Heart right ventricle (tissue), 16 donors: ENCODE data around the gene ACP7. TPM values are rescaled to one million over a fixed set of nuclear protein-coding genes. Genes with fewer than 3 reads are reported as not detected.

Source experiments
- ATAC-seq, 8 donors: fragments of 200-7000 bp; cut with Tn5 transposase; one replicate each; pipeline ENCODE4 v1.9.1; 2020; ENCODE audit warnings: mild to moderate bottlenecking in 8 of 8, moderate library complexity in 8 of 8, moderate number of reproducible peaks in 1 of 8
- DNase-seq, 2 donors: peaks; one replicate each; pipeline ENCODE4 v3.0.0-alpha.2; 2020
- H3K27ac ChIP-seq, 10 donors: fragments of 200-600 bp; sonication (generic) in 2 of 10; one replicate each; pipeline versions ENCODE4 v1.5.0 to v1.8.0; 2020 to 2022; ENCODE audit warnings: mild to moderate bottlenecking in 3 of 10
- H3K27me3 ChIP-seq, 7 donors: fragments of 200-600 bp; one replicate each; pipeline ENCODE4 v1.8.0; 2021 to 2022; ENCODE audit warnings: mild to moderate bottlenecking in 2 of 7
- H3K36me3 ChIP-seq, 9 donors: fragments of 200-600 bp; sonication (generic) in 1 of 9; one replicate each; pipeline versions ENCODE4 v1.5.0 to v1.8.0; 2020 to 2022; ENCODE audit warnings: mild to moderate bottlenecking in 2 of 9
- H3K4me1 ChIP-seq, 9 donors: fragments of 200-600 bp; sonication (generic) in 1 of 9; one replicate each; pipeline versions ENCODE4 v1.5.0 to v1.8.0; 2020 to 2022; ENCODE audit warnings: mild to moderate bottlenecking in 4 of 9
- H3K4me3 ChIP-seq, 10 donors: fragments of 200-600 bp; sonication (generic) in 2 of 10; one replicate each; pipeline versions ENCODE4 v1.5.0 to v1.8.0; 2020 to 2022; ENCODE audit warnings: mild to moderate bottlenecking in 7 of 10, moderate library complexity in 2 of 10
- H3K9me3 ChIP-seq, 11 donors: fragments of 200-600 bp in 10 of 11; sonication (generic) in 2 of 11; one replicate each; pipeline versions ENCODE4 v1.5.0 to v1.8.0; 2013 to 2022; ENCODE audit warnings: mild to moderate bottlenecking in 2 of 11, control low read depth in 1 of 11, moderate library complexity in 1 of 11
- CTCF ChIP-seq, 9 donors: fragments of 200-600 bp; sonication (generic) in 2 of 9; IDR thresholded peaks; one replicate each; pipeline versions ENCODE4 v1.5.0 to v1.8.0; 2021 to 2022; ENCODE audit warnings: antibody characterized with exemption in 9 of 9, mild to moderate bottlenecking in 5 of 9, moderate library complexity in 1 of 9
- WGBS, 2 donors: extraction: QIAGEN DNeasy Blood & Tissue Kit; methylation state at CpG; one replicate each; pipeline ENCODE4 v1.1.7; 2013; ENCODE audit warnings: inconsistent platforms in 1 of 2; 5-methylcytosine and 5-hydroxymethylcytosine counted together
- intact Hi-C, 10 donors: fragments of 100-400 bp; cut with DNase I; formaldehyde crosslinking; loops; one replicate each; pipeline versions ENCODE4 v1.11.1 to v1.14.2; 2022
- polyA plus RNA-seq, 2 donors: library from polyadenylated mRNA; stranded (reverse); fragments of 200-250 nt; gene quantifications; one replicate each; pipeline ENCODE4 v1.2.3, GENCODE V29; 2013
- total RNA-seq, 10 donors: library from RNA; stranded (reverse); fragmentation: NEBNext Ultra II Directional in 3 of 10; extraction: Animal tissue kit (Norgen Biotek cat#: 25700) in 3 of 10; gene quantifications; one replicate each; pipeline versions ENCODE4 v1.2.1 to v1.2.4, GENCODE V29; 2021 to 2023
- donor health status: Arrhythmogenic right ventricular cardiomyopathy.
- donor health status: ischemic (EF 13 %, LVEDD 7.1; RV severe dilation, severe dysfunction).
- donor health status: healthy with polysubstance abuse.
- donor health status: DM: no; HTN: yes; CAD: no.
- donor health status: DM: no; HTN: no; CAD: no.
- donor health status: ischemic (EF 25% LVEDD 6.9; RV normal size, moderate dysfunction).
- donor health status: ischemic (EF 25% LVEDD 5.7; RV mildly dilated, moderate dysfunction).
- donor health status: healthy.
- donor health status: DM: yes; HTN: yes; CAD: no.
- donor health status: Ischemic cardiomyopathy.
- donor health status: ischemic (EF 35%, LVEDD 5.7; RV mildly dilated, moderate dysfunction).
- donor health status: nonischemic (EF 11% LVEDD 7.7; RV severe dilation, severe dysfunction).
- donor health status: DM: yes; HTN: yes; CAD: no.
- donor health status: PGD.
- donor health status: ischemic (EF 29% LVEDD 5.4; RV normal size, mild dysfunction).
- donor health status: nonischemic (EF 23%, LVEDD 6.1; RV moderate dilation, normal function).

ACP7 gene
- total and polyA plus RNA-seq, 12 donors = not detected

- H3K4me1 ChIP-seq = peaks cover 9 to 53% (median 38%) of the 10 kb centered on the region in 9 donors
- no peaks in the 10 kb centered on the region for H3K27me3 ChIP-seq
- H3K36me3 ChIP-seq = no peaks in the 10 kb centered on the region
- no peaks in the 10 kb centered on the region for H3K9me3 ChIP-seq
- intact Hi-C loops = no loop called here
- TF ChIP-seq CTCF (IDR thresholded peaks at IDR 0.05) = no peak
- WGBS, 2 donors = 84 to 88% methylated on average over 12 of the region's 12 CpGs
- DNase-seq (no peak), ATAC-seq (no peak)
- no peak overlapping the region for H3K4me3 ChIP-seq
- no peak overlapping the region for H3K27ac ChIP-seq
Measured at GRCh38 chr19:39137131-39137530, 53.0 kb downstream of the ACP7 start.

- H3K27ac ChIP-seq = peak overlapping the region in 1 of 10 donors; percentile 1
- no peaks in the 10 kb centered on the region for H3K9me3 ChIP-seq
- no peak for TF ChIP-seq CTCF (IDR thresholded peaks at IDR 0.05)
- H3K4me3 ChIP-seq = no peak overlapping the region
- no peaks in the 10 kb centered on the region for H3K27me3 ChIP-seq
- intact Hi-C loops = no loop called here
- 90 to 91% methylated on average over 20 of the region's 20 CpGs for WGBS, 2 donors
- ATAC-seq (peak in 2 of 8 donors; percentile 6 to 25), DNase-seq (no peak)
- peaks cover 9 to 39% (median 24%) of the 10 kb centered on the region in 9 donors for H3K4me1 ChIP-seq
- no peaks in the 10 kb centered on the region for H3K36me3 ChIP-seq
Measured at GRCh38 chr19:39138221-39139211, 54.3 kb downstream of the ACP7 start.

- WGBS, 2 donors = 59 to 67% methylated on average over 8 of the region's 8 CpGs
Measured at GRCh38 chr19:39139305-39139874, 55.2 kb downstream of the ACP7 start.

More at GRCh38 chr19:39139305-39139874, 55.2 kb downstream of the ACP7 start:
- intact Hi-C loops = no loop called here
- H3K4me1 ChIP-seq = peaks cover 12 to 38% (median 28%) of the 10 kb centered on the region in 9 donors
- peak in 2 of 8 donors; percentile 21 to 24 for ATAC-seq
- no peaks in the 10 kb centered on the region for H3K36me3 ChIP-seq
- no peaks in the 10 kb centered on the region for H3K9me3 ChIP-seq
- no peaks in the 10 kb centered on the region for H3K27me3 ChIP-seq
- peak overlapping the region in 2 of 10 donors; percentile 1 to 35 for H3K27ac ChIP-seq
- H3K4me3 ChIP-seq = no peak overlapping the region
- DNase-seq = no peak
- no peak for TF ChIP-seq CTCF (IDR thresholded peaks at IDR 0.05)
